Measurements from ENCODE around the gene FUCA2. TPM values are rescaled to one million over a fixed set of nuclear protein-coding genes. Genes with fewer than 3 reads are reported as not detected.

Gene FUCA2
- total RNA-seq, 1 donor from 2014 or later: 58.7 TPM

DNA sequence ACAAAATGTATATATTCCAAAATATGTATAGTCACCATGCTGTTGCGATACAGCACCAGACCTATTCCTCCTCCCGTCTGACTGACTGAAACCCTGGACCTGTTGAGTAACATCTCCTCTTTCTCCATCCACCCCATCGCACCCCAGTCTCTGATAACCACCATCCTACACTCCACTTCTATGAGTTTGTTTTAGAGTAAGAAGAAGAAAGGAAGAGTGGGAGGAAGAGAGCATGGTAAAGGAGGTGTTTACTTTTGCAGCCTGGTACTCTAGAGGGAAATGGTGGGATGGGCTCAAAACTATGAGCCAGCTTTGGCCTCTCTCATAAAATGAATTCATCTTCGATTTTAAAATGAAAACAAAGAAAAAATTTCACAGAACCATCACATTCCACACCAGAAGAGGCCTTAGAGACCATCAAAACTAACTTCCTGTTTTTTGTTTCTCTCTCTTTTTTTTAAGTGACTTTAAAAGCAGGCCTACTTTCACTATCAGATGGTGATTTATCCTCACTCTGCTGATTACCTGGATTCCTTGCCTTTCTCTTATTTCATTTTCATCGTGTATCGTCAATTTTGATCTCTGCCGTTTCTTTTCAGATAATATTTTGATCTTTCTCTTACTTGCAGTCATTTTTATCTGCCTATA, 16.8 kb upstream of the FUCA2 start:
- TF ChIP-seq, protein P1, sequence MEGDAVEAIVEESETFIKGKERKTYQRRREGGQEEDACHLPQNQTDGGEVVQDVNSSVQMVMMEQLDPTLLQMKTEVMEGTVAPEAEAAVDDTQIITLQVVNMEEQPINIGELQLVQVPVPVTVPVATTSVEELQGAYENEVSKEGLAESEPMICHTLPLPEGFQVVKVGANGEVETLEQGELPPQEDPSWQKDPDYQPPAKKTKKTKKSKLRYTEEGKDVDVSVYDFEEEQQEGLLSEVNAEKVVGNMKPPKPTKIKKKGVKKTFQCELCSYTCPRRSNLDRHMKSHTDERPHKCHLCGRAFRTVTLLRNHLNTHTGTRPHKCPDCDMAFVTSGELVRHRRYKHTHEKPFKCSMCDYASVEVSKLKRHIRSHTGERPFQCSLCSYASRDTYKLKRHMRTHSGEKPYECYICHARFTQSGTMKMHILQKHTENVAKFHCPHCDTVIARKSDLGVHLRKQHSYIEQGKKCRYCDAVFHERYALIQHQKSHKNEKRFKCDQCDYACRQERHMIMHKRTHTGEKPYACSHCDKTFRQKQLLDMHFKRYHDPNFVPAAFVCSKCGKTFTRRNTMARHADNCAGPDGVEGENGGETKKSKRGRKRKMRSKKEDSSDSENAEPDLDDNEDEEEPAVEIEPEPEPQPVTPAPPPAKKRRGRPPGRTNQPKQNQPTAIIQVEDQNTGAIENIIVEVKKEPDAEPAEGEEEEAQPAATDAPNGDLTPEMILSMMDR (IDR thresholded peaks at IDR 0.05): no peak
- Mint-ChIP-seq H3K27me3 (ENCODE audit: unreplicated experiment) (no peaks in the 10 kb centered on the region), H3K4me3 (ENCODE audit: unreplicated experiment) (no peak overlapping the region), H3K4me1 (ENCODE audit: unreplicated experiment) (peaks cover 13% of the 10 kb centered on the region), H3K9me3 (ENCODE audit: unreplicated experiment) (no peaks in the 10 kb centered on the region), H3K36me3 (ENCODE audit: unreplicated experiment) (no peaks in the 10 kb centered on the region), H3K27ac (ENCODE audit: unreplicated experiment) (peak overlapping the region; percentile 75)
- no peak for DNase-seq (ENCODE audit: extremely low spot score, unreplicated experiment)

DNA sequence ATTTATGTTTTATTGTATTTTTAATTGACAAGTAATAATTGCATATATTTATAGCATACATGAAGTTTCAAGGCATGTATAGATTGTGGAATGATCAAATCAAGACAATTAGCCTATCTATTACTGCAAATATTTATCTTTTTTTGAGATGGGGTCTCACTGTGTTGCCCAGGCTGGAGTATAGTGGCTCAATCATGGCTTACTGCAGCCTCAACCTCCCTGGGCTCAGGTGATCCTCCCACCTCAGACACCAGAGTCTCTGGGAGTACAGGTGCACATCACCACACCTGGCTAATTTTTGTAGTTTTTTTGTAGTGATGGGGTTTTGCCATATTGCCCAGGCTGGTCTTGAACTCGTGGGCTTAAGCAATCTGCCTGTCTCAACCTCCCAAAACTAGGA, 16.2 kb upstream of the FUCA2 start:
- Mint-ChIP-seq H3K27me3 (ENCODE audit: unreplicated experiment) (no peaks in the 10 kb centered on the region), H3K9me3 (ENCODE audit: unreplicated experiment) (no peaks in the 10 kb centered on the region), H3K27ac (ENCODE audit: unreplicated experiment) (no peak overlapping the region), H3K4me1 (ENCODE audit: unreplicated experiment) (peaks cover 13% of the 10 kb centered on the region), H3K4me3 (ENCODE audit: unreplicated experiment) (no peak overlapping the region), H3K36me3 (ENCODE audit: unreplicated experiment) (no peaks in the 10 kb centered on the region)
- no peak for DNase-seq (ENCODE audit: extremely low spot score, unreplicated experiment)
- TF ChIP-seq, protein P1 (IDR thresholded peaks at IDR 0.05): no peak

DNA sequence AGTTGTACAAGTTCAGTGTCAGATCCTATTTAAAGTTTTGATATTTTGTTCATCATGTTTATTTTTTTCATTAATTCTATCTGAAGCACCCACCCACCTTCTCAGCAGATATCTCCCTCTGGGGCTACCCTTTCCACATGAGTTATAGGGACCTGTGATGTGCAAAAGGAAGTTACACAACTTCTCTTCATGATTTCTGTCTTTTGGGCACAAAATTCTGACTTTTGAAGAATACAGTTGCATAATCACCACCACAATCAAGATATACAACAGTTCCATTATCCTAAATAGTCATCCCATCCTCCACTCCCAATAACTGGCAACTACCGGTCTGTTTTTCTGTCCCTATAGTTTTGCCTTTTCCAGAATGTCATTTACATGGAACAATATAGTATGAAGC, 13.8 kb upstream of the FUCA2 start:
- peaks cover 2% of the 10 kb centered on the region for H3K27me3 Mint-ChIP-seq (ENCODE audit: unreplicated experiment)
- H3K4me3 Mint-ChIP-seq (ENCODE audit: unreplicated experiment): no peak overlapping the region
- DNase-seq (ENCODE audit: extremely low spot score, unreplicated experiment): no peak
- TF ChIP-seq, protein P1 (IDR thresholded peaks at IDR 0.05): no peak
- peaks cover 13% of the 10 kb centered on the region for H3K4me1 Mint-ChIP-seq (ENCODE audit: unreplicated experiment)
- no peaks in the 10 kb centered on the region for H3K9me3 Mint-ChIP-seq (ENCODE audit: unreplicated experiment)
- H3K27ac Mint-ChIP-seq (ENCODE audit: unreplicated experiment): no peak overlapping the region
- no peaks in the 10 kb centered on the region for H3K36me3 Mint-ChIP-seq (ENCODE audit: unreplicated experiment)

DNA sequence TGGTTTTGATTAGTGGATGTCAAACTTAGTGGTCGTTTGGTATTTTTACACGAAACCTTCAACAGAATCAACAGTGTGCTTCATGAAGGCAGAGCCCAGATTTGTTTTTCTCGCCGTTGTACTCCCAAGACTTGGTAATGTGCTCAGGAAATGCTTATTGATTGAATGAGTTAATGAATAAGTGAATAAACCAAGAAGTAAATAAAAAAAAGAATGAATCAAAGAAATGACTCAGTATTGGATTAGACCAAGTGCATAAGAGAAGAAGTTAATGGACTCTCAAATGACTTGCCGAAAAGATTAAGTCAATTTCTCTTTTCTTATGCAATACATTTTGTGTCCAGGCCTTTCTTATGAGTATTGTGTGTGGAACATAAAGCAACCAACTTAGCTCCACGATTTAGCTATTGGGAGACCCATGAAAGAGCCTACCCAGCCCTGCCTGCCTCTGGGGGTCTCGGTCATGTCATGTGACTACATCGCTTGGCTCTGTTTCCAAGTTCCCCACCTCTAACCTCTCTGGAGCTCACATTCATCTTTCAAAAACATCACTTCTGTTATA, 10.6 kb upstream of the FUCA2 start:
- H3K27me3 Mint-ChIP-seq (ENCODE audit: unreplicated experiment): peaks cover 5% of the 10 kb centered on the region
- no peak for DNase-seq (ENCODE audit: extremely low spot score, unreplicated experiment)
- no peak overlapping the region for H3K4me3 Mint-ChIP-seq (ENCODE audit: unreplicated experiment)
- TF ChIP-seq, protein P1 (IDR thresholded peaks at IDR 0.05): no peak
- H3K9me3 Mint-ChIP-seq (ENCODE audit: unreplicated experiment): no peaks in the 10 kb centered on the region
- no peak overlapping the region for H3K27ac Mint-ChIP-seq (ENCODE audit: unreplicated experiment)
- H3K4me1 Mint-ChIP-seq (ENCODE audit: unreplicated experiment): no peaks in the 10 kb centered on the region
- H3K36me3 Mint-ChIP-seq (ENCODE audit: unreplicated experiment): no peaks in the 10 kb centered on the region

DNA sequence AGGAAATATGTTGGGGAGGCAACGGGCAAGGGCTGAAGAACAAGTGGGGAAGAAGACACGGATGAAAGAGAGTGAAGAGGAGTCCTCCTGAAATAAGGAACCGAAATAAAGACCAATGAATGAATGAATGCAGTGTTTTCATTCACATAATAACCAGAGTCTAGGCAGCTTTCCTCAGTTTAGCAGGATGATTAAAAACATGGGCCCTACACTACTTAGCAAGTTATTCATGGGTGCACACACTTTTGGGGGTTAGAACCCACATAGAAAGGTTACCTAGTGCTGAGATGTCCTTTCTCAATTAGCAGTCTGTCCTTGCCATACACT, 5.9 kb upstream of the FUCA2 start:
- TF ChIP-seq, protein P1 (IDR thresholded peaks at IDR 0.05): no peak
- no peak overlapping the region for H3K4me3 Mint-ChIP-seq (ENCODE audit: unreplicated experiment)
- H3K27ac Mint-ChIP-seq (ENCODE audit: unreplicated experiment): no peak overlapping the region
- no peak for DNase-seq (ENCODE audit: extremely low spot score, unreplicated experiment)
- H3K27me3 Mint-ChIP-seq (ENCODE audit: unreplicated experiment): peaks cover 14% of the 10 kb centered on the region
- H3K4me1 Mint-ChIP-seq (ENCODE audit: unreplicated experiment): peaks cover 4% of the 10 kb centered on the region
- H3K9me3 Mint-ChIP-seq (ENCODE audit: unreplicated experiment): no peaks in the 10 kb centered on the region
- H3K36me3 Mint-ChIP-seq (ENCODE audit: unreplicated experiment): no peaks in the 10 kb centered on the region
